HK-2 (cell line): ENCODE results near the gene VSIG8.

Experiments used
- DNase-seq: peaks from one replicate; pipeline ENCODE4 v3.0.0-alpha.2; 2018; ENCODE audit not compliant: unreplicated experiment

Gene VSIG8

DNA sequence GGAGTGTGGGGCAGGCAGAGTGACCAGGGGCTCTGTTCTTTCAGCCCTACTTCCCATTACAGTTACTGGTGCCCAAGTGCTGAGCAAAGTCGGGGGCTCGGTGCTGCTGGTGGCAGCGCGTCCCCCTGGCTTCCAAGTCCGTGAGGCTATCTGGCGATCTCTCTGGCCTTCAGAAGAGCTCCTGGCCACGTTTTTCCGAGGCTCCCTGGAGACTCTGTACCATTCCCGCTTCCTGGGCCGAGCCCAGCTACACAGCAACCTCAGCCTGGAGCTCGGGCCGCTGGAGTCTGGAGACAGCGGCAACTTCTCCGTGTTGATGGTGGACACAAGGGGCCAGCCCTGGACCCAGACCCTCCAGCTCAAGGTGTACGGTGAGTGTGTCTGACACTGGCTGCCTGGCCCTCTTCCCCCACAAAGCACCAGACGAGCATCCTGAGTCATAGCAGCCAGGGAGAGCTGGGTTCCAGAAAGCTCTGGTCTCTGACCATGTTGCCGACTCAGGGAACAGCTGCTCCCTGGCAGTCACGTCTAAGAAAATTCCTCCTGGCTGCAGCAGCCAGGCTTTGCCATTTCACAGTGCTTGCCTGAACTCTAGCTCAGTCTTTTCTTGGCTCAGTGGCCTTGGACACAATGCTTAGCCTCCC lies 32.5 kb downstream of the VSIG8 start:
- no peak for DNase-seq

DNA sequence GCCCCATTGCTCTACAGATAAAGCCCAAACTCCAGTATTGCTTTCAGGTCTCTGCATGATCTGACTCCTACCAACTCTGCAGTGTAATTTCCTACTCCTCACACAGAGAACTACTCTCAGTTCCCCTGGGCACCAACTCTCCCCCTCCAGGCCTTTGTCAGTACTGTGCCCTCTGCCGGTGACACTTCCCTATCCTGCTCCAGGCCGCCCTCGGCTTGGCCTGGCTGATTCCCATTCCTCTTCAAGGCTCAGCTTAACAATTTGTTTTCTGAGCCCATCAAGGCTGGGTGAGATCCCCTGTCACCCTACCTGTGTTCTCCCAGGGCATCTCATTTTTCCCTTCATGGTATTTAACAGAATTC lies 33.2 kb downstream of the VSIG8 start:
- DNase-seq = no peak

DNA sequence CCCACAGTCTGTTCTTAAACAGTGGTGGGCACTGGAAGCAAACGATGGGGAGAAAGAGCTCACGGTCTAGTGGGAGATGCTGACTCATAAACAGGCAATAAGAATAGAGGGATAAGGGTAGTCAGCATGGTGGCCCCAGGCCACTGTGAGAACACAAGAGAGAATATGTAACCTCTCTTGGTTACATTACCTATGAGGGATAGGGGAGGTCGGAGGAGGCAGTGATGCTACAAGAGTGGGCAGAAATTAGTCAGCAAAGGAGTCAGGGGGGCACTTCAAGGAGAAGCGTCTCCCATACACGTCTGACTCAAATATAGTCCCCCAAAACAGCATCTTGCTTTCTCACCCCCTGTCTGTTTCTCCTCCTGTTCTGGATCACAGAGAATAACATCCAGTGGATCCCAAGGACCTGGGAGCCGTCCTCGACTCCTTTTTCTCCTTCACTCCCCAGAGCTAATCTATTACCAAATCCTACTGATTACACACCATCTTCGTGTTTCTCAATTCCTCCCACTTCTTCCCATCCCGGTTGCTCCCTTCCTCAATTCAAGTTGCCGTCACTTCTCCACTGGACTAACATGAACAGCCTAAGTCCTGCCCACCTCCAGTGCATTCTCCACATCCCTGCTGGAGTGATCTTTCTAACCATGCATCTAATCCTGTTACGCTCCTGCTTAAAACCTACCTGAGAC lies 33.7 kb downstream of the VSIG8 start:
- no peak for DNase-seq

DNA sequence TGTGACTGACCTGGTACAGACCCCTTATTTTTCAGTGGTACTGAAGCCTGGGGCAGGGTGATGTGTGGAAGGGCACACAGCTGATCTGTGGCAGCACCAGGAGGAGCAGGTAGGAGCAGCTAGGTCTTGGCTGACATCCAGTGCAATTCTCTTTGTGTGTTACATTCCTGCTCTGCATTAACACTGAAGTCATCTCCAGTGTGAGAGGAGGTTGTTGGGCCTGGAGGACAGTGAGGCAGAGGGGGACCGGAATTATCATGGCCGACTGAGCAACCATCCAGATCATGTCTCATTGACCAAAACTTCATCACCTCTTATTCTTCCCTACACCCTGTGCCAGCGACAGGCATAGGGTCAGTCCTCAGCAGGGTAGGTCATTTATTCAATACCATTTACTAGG lies 34.3 kb downstream of the VSIG8 start:
- DNase-seq = no peak

DNA sequence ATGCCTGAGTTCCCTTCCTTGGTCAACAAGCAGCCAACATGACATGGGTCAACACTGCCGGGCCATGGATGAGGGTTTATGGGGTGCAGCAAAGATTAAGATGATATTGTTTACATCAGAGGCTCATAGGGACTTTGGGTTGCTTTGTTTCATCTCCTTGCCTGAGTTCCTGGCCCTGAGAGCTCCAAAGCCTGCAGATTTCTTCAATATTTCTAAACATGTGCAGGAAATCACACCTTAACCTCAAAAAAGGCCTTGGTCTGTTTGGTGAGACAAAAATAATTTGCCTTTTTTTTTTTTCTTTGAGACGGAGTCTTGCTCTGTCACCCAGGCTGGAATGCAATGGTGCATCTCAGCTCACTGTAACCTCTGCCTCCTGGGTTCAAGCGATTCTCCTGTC lies 34.9 kb downstream of the VSIG8 start:
- no peak for DNase-seq

DNA sequence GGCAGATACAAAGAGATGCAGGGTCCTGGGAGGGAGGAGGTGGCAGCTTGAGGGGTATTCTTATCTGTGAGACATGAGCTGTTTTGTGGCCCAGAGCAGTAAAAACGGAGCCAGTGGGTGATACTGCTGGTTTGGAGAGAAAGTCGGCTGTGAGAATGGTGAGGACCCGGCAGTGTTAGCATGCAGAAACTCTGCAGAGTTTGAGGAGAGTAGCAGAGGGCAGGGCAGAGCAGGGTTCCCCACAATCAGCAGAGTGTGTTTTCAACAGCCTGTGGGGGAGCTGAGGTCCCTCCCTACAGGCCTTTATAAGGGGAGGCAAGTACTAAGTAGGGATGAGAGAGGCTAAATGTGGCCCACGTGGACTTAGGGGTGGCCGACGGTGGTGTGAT lies 35.4 kb downstream of the VSIG8 start:
- DNase-seq = no peak

DNA sequence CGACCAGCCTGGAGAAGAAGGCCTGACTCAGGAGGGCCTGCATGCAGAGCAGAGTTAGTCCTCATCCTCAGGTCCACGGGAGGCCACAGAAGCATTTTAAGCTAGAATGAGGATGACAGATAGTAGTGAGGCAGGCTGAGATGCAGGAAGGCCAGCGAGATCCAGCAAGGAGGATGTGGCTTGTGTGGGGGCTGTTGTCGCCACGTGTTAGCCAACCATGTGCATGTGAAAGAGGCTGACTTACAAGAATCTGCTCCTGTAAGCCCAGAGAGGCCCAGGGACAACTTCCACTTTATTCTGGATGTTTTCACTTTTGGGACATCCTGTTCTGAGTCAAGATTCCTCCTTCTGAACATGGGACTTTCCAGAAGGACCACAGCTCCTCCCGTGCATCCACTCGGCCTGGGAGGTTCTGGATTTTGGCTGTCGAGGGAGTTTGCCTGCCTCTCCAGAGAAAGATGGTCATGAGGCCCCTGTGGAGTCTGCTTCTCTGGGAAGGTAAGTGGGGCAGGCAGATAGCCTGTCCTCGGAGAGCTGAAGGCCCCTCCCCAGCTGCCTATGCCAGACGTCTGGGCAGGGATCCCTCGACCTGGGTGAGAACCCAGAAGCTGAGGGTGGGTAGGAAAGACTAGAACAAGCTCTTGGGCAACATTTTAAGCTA lies 35.9 kb downstream of the VSIG8 start, which contains the start of gene SLAMF8:
TSS of gene SLAMF8 (plus strand) at position 433 of the 661 bp plus-strand sequence. CDS start at position 459, 26 bp downstream.
- DNase-seq = no peak

DNA sequence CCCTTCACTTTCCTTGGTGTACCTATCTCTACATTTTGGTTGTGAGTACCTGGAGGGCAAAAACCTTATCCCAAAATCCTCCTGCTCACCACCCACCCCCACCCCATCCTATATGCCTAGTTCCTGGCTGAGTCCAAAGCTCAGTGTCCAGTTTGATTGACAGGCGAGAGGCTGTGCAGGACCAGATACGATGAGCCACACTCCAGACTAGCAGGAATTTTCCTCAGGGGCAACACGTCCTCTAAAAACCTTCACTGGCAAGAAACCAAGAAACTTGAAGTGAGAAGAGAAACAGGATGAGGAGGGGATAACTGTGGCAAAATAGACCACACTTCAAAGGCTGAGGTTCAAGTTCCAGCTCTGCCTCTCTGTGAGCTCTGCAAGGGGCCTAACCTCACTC lies 36.9 kb downstream of the VSIG8 start:
- no peak for DNase-seq

DNA sequence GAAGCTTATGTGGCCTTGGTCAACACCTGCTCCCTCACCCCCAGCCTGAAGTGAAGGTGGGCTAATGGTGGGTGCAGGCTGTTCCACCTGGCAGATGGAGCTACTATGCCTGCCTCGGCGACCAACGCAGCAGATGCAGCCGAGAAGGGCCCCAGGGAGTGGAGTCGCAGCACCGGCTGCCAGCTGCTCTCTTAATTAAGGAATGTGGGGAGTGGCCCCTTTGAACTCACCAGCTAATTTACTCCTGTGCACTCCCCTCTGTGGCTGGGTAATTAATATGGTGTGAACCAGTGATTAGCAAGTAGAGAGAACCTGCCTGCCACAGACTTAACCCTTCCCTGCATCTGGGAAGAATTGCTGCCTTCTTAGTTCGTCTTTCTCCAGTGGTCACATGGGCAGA lies 39.1 kb downstream of the VSIG8 start:
- no peak for DNase-seq

DNA sequence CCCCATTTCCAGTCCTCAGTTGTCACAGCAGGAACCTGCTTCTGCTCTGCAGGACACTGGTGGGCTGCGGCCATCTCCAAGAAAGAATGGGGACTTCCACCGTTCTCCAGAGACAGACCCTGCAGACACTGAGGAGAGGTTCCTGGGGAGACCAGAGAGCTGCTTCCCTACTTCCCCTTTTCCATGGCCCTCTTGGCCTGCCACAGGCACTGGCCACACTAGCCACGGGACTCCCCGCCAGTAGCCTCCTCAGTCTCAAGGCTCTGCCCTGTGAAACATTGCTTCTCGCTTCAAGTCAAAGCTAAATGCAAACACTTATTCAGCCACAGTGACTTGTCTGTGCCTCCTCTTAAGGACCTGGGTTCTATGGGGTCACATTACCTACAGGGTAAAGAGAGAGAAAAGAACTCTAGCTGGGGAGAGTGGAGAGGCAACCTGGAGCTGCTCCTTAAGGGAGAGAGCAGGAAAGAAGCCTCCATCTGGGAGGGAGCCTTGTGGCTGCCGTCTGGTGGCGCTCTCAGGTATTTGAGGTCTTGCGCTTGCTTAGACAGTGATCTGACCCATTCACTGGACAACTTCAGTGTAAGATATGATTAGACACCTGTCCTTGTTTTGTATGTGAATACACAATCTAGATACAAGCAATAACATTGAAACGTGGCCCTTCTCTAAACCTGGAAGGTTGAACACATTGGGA lies 41.1 kb downstream of the VSIG8 start:
- DNase-seq = no peak

DNA sequence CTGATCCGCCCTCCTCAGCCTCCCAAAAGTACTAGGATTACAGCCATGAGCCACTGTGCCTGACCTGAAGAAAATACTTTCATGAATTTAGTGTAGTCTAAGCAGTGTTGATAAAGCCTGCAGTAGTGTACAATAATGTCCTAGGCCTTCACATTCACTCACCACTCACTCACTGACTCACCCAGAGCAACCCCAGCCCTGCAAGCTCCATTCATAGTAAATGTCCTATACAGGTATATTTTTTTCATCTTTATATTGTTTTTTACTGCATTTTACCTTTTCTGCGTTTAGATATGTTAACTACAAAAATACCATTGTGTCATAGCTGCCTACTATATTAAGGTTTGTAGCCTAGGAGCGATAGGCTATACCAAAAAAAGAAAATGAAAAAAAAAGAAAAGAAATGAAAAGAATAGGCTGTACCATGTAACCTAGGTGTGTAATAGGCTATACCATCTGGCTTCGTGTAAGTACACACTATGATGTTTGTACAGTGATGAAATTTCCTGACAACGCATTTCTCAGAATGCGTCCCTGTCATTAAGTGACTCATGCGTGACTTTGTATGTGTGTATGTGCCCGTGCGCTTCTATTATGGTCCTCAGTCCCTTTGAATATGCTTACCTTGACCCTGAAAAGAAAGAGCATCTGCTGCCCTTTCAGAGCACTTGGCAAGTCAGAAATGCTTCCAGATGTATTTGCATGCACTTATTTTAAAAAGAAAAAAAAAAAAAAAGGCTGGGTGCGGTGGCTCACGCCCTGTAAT lies 45.0 kb downstream of the VSIG8 start:
- DNase-seq = no peak

DNA sequence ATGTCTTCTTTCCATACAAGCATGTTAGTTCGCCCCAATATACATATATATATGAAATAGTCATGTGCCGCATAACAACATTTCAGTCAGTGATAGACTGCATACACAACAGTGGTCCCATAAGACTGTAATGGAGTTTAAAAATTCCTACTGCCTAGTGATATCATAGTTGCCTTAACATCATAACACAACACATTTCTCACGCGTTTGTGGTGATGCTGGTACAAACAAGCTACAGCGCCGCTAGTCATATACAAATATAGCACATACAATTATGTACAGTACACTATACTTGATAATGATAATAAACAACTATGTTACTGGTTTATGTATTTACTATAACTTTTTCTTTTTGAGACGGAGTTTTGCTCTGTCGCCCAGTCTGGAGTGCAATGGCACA lies 46.5 kb downstream of the VSIG8 start:
- no peak for DNase-seq

DNA sequence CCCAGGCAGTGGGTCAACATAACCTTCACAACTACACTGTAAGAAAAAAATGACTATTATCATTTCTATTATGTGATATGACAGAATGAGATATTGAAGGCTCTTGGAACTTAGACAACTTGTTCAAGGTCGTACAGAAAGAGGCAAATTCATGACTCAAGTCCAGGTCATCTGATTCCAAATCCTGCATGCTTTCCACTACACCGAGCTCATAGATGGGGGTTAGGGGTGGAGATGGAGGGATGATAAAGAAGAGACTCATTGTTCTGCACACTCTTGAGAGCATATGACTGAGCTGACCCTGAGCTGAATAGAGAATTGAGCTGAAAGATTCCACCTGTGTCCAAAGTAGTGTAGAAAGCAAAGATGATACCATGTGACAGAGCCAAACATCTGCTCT lies 57.5 kb downstream of the VSIG8 start:
- no peak for DNase-seq
